ENCODE measurements around the gene SH3GL2. TPM values are rescaled to one million over a fixed set of nuclear protein-coding genes. Genes with fewer than 3 reads are reported as not detected.

Gene SH3GL2
- total and polyA plus RNA-seq, 9 of the 15 experiments (the other 6 are each of a cell fraction or from before 2014, with no cell fraction given) = not detected

DNA sequence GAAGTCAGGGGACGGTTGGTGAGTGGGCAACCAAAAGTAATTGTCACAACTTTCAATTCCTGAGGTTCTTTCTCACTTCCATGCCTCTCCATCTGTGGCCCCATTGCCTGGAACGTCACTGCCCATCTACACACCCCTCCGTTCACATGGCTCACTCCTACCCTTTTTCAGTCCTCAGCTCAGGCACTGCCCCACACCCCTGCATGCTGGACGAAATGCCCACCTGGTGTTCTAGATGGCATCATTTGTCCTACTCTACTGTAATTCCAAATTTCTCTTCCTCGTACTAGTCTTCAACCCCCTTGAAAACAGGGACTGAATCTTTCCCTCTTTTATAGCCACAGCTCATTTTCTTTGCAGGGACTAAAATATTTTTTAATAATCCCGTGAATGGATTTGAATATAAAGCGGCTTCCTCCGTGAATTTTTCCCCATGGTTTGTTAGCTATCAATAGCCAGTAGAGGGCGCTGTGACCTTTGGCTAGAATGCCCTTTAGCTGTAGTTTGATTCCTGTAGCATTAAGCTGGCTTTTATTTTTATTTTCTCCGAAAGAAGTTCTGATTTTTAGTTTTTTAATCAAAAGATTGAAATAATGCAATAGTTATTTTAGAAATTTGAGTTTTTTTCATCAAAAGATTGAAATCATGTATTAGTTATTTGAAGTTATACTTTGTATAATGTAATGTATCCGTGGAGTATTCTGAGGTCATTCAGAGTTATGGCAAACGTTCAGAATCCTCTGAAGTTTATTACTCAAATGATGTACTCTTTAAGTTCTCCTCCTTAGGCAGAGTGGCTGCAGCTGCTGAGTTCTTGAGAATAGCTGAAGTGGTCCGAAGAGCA lies 232.1 kb downstream of the SH3GL2 start:
- H3K9me3 ChIP-seq (replicated peaks; ENCODE audit: control insufficient read depth, insufficient read depth, low read depth, low read length) = no peaks in the 10 kb centered on the region
- H4K20me1 ChIP-seq (replicated peaks; ENCODE audit: control insufficient read depth, insufficient read depth, low read length) = no peaks in the 10 kb centered on the region
- H3K27ac ChIP-seq (ENCODE audit: extremely low read depth, low read depth, low read length) = no peak overlapping the region
- intact Hi-C loops (cut with micrococcal nuclease) = loop anchor here (5.0 kb wide), 2 partner anchors 401 to 1216 kb away; no protein-coding TSS in a partner anchor
- no peaks in the 10 kb centered on the region for H3K36me3 ChIP-seq (ENCODE audit: control insufficient read depth, insufficient read depth, low read length)
- no peaks in the 10 kb centered on the region for H3K79me2 ChIP-seq (ENCODE audit: control insufficient read depth, insufficient read depth, low read length)
- 0% methylated on average over 10 of the region's 13 CpGs for WGBS (ENCODE audit: insufficient coverage, low coverage, missing lambda C conversion rate)
- H3K9me1 ChIP-seq (ENCODE audit: control insufficient read depth, insufficient read depth, low read length) = no peaks in the 10 kb centered on the region
- H3K4me2 ChIP-seq (ENCODE audit: insufficient read depth, low read length) = no peak overlapping the region
- no peak overlapping the region for H3K9ac ChIP-seq (ENCODE audit: insufficient read depth in 1 of 2, low read depth in 2 of 2, low read length in 2 of 2)
- H3K4me1 ChIP-seq (replicated peaks in 1 of 2; ENCODE audit: control insufficient read depth in 2 of 2, insufficient read depth in 2 of 2, low read length in 2 of 2) = no peaks in the 10 kb centered on the region
- FAIRE-seq = peak; percentile 35
- H3K27me3 ChIP-seq (ENCODE audit: control insufficient read depth in 2 of 2, insufficient read depth in 2 of 2, low read length in 2 of 2) = no peaks in the 10 kb centered on the region
- BruUV-seq (replicated peaks) = no TSS peak
- DNase-seq (ENCODE audit: extremely low read depth in 1 of 4, low spot score in 3 of 4) = peak; percentile 15 to 50 (median 38)
- CTCF ChIA-PET (ENCODE audit: low intra/inter-chr PET ratio) = no interaction called here
- in situ Hi-C loops (cut with MboI) = no loop called here
- POLR2A ChIA-PET = interaction anchor here (0.6 kb wide), 1 partner anchor 628 kb away, joined by 6 read pairs; no protein-coding TSS in a partner anchor
- no peak overlapping the region for H3K4me3 ChIP-seq
- no peak for ATAC-seq
- H2AFZ ChIP-seq (ENCODE audit: low read depth, low read length) = no peak overlapping the region
- TF ChIP-seq, protein P1, sequence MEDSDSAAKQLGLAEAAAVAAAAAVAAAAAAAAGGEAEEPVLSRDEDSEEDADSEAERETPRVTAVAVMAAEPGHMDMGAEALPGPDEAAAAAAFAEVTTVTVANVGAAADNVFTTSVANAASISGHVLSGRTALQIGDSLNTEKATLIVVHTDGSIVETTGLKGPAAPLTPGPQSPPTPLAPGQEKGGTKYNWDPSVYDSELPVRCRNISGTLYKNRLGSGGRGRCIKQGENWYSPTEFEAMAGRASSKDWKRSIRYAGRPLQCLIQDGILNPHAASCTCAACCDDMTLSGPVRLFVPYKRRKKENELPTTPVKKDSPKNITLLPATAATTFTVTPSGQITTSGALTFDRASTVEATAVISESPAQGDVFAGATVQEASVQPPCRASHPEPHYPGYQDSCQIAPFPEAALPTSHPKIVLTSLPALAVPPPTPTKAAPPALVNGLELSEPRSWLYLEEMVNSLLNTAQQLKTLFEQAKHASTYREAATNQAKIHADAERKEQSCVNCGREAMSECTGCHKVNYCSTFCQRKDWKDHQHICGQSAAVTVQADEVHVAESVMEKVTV (CRISPR knock-in tag; IDR thresholded peaks at IDR 0.05) = peak; percentile 44
- TF ChIP-seq SMC3 (conservative IDR thresholded peaks at IDR 0.05; ENCODE audit: insufficient read depth, low read depth, low read length) (peak; percentile 30; the same call in 1 of the 2 replicates), NR1H2 (CRISPR knock-in tag; IDR thresholded peaks at IDR 0.05) (no peak), TFAP4 (CRISPR knock-in tag; IDR thresholded peaks at IDR 0.05; ENCODE audit: borderline replicate concordance) (no peak), RAD21 (CRISPR knock-in tag; conservative IDR thresholded peaks at IDR 0.05 in 1 of 2, IDR thresholded peaks at IDR 0.05 in 1 of 2) (peak; percentile 54 to 65), REST (IDR thresholded peaks at IDR 0.05; ENCODE audit: borderline replicate concordance) (peak; percentile 25; the same call in 1 of the 2 replicates), REST (CRISPR knock-in tag; IDR thresholded peaks at IDR 0.05; ENCODE audit: low read depth) (no peak)
